K562 (cell line): ENCODE results near the gene MED29. TPM values are rescaled to one million over a fixed set of nuclear protein-coding genes. Genes with fewer than 3 reads are reported as not detected.

ENCODE experiments used
- E2F4 ChIP-seq: sonication (generic); formaldehyde crosslinking; IDR thresholded peaks from 2 replicates; pipeline ENCODE4 v1.8.0; 2022; ENCODE audit warnings: mild to moderate bottlenecking, low read depth, missing genetic modification reagents
- HBP1 ChIP-seq: fragments of 450-650 bp; formaldehyde crosslinking; IDR thresholded peaks from 2 replicates; pipeline ENCODE4 v1.4.0; 2022; ENCODE audit warnings: missing genetic modification characterization
- MBD2 ChIP-seq: sonication (generic); IDR thresholded peaks from 2 replicates; pipeline ENCODE4 v1.6.1; 2016; ENCODE audit warnings: low read depth, borderline replicate concordance
- MIER1 ChIP-seq: fragments of 450-650 bp; IDR thresholded peaks from 2 replicates; pipeline ENCODE4 v1.6.1; 2016; ENCODE audit warnings: antibody characterized with exemption, mild to moderate bottlenecking, low read depth
- PATZ1 ChIP-seq: fragments of 250-450 bp; sonication (Bioruptor Pico); IDR thresholded peaks from 2 replicates; pipeline ENCODE4 v1.5.0; 2020; ENCODE audit warnings: mild to moderate bottlenecking, borderline replicate concordance
- PHB2 ChIP-seq: fragments of 450-650 bp; IDR thresholded peaks from 2 replicates; pipeline ENCODE4 v1.6.1; 2017; ENCODE audit warnings: low read depth
- RBM22 ChIP-seq: fragments of 200-400 bp; formaldehyde crosslinking; IDR thresholded peaks from 2 replicates; pipeline ENCODE4 v1.6.1; 2018; ENCODE audit warnings: low read length, low read depth; ENCODE audit not compliant: poor library complexity, severe bottlenecking
- ZNF384 ChIP-seq: IDR thresholded peaks from 2 replicates; pipeline ENCODE4 v1.6.1; 2012; ENCODE audit warnings: low read depth, low read length, improper control_type of control experiment
- ZNF398 ChIP-seq: fragments of 250-450 bp; sonication (Bioruptor Pico); IDR thresholded peaks from 2 replicates; pipeline ENCODE4 v1.8.0; 2021; ENCODE audit warnings: moderate library complexity, mild to moderate bottlenecking, inconsistent platforms
- ZNF512 ChIP-seq: IDR thresholded peaks from 2 replicates; pipeline ENCODE4 v1.6.1; 2016; ENCODE audit warnings: missing genetic modification characterization, missing compliant biosample characterization
- ZNF57 ChIP-seq: fragments of 450-650 bp; formaldehyde crosslinking; IDR thresholded peaks from 2 replicates; pipeline ENCODE4 v1.4.0; 2020; ENCODE audit warnings: mild to moderate bottlenecking, moderate library complexity
- ZNF592 ChIP-seq: fragments of 450-650 bp; IDR thresholded peaks from 2 replicates; pipeline ENCODE4 v1.6.1; 2017; ENCODE audit warnings: antibody characterized with exemption, mild to moderate bottlenecking
- ZNF696 ChIP-seq: fragments of 250-450 bp; sonication (Bioruptor Pico); conservative IDR thresholded peaks from 2 replicates; pipeline ENCODE4 v1.4.0; 2020; ENCODE audit warnings: mild to moderate bottlenecking, moderate library complexity
- ZNF764 ChIP-seq: fragments of 250-450 bp; sonication (Bioruptor Pico); IDR thresholded peaks from 2 replicates; pipeline ENCODE4 v1.4.0; 2020; ENCODE audit warnings: low read depth, mild to moderate bottlenecking, moderate library complexity
- polyA plus RNA-seq, 8 experiments: library from polyadenylated mRNA; depleted of rRNA in 4 of 8; stranded (reverse) in 5 of 8; unstranded in 3 of 8; fragments of >200 nt; fragmentation: Nextera tagmentation in 2 of 8; fragmentation: Illumina TruSeq in 1 of 8; extraction: Ambion mirVana in 2 of 8; extraction: Trizol in 1 of 8; gene quantifications; 2 replicates each; pipeline versions ENCODE4 v1.2.1 to v1.2.3, GENCODE V29; 2011 to 2014; ENCODE audit warnings: inconsistent platforms in 1 of 8, missing spikeins in 1 of 8
- total RNA-seq, 7 experiments: library from RNA; depleted of rRNA in 6 of 7; stranded (reverse); fragments of >200 nt in 6 of 7; fragmentation: Illumina TruSeq in 2 of 7; extraction: Trizol in 2 of 7; gene quantifications; 2 replicates each; pipeline versions ENCODE4 v1.2.1 to v1.2.3, GENCODE V29; 2011 to 2021; ENCODE audit warnings: low replicate concordance in 1 of 7

Gene MED29
- total and polyA plus RNA-seq, 9 of the 15 experiments (the other 6 are each of a cell fraction or from before 2014, with no cell fraction given): 1.8 to 22.6 (median 12.4) TPM

GRCh38 chr19:39409208-39410016 lies 18.2 kb downstream of the MED29 start (continued):
- TF ChIP-seq ZNF592 (no peak; the same call in 1 of the 2 replicates), RBM22 (no peak), ZNF764 (CRISPR knock-in tag) (no peak), MIER1 (no peak), ZNF512 (tag) (no peak), PATZ1 (CRISPR knock-in tag) (no peak), PHB2 (no peak), ZNF398 (CRISPR knock-in tag) (no peak), MBD2 (peak; percentile 24; the same call in 1 of the 2 replicates), ZNF696 (CRISPR knock-in tag) (no peak), ZNF57 (CRISPR knock-in tag) (no peak), E2F4 (CRISPR knock-in tag) (no peak), ZNF384 (no peak), HBP1 (CRISPR knock-in tag) (no peak)
